ENCODE measurements around the gene EEPD1.

- TF ChIP-seq CTCF (IDR thresholded peaks at IDR 0.05) (no peak), ZNF121 (CRISPR knock-in tag; IDR thresholded peaks at IDR 0.05) (no peak), ZNF512 (CRISPR knock-in tag; IDR thresholded peaks at IDR 0.05; ENCODE audit: borderline replicate concordance) (no peak), JUN (CRISPR knock-in tag; IDR thresholded peaks at IDR 0.05) (no peak)
Measured at GRCh38 chr7:36276428-36277248, 123.6 kb downstream of the EEPD1 start.
